Right lobe of liver (tissue), 6 donors: ENCODE measurements around the gene OR10K1. TPM values are rescaled to one million over a fixed set of nuclear protein-coding genes. Genes with fewer than 3 reads are reported as not detected.

Experiments used
- ATAC-seq, 4 donors: fragments of 200-7000 bp; cut with Tn5 transposase; one replicate each; pipeline ENCODE4 v1.9.1; 2020; ENCODE audit warnings: mild to moderate bottlenecking in 4 of 4, moderate library complexity in 4 of 4
- DNase-seq, 3 donors: peaks; one replicate each; pipeline ENCODE4 v3.0.0-alpha.2; 2020
- H3K27ac ChIP-seq, 3 donors: fragments of 200-600 bp; one replicate each; pipeline ENCODE4 v1.8.0; 2022
- H3K27me3 ChIP-seq, 2 donors: fragments of 200-600 bp; one replicate each; pipeline ENCODE4 v1.8.0; 2022
- H3K36me3 ChIP-seq, 4 donors: fragments of 200-600 bp; sonication (generic) in 1 of 4; one replicate each; pipeline versions ENCODE4 v1.5.1 to v1.8.0; 2017 to 2022; ENCODE audit warnings: control low read depth in 1 of 4
- H3K4me1 ChIP-seq, 4 donors: fragments of 200-600 bp; sonication (generic) in 1 of 4; one replicate each; pipeline versions ENCODE4 v1.5.1 to v1.8.0; 2017 to 2022; ENCODE audit warnings: control low read depth in 1 of 4
- H3K4me3 ChIP-seq, 3 donors: fragments of 200-600 bp; one replicate each; pipeline ENCODE4 v1.8.0; 2022
- H3K9me3 ChIP-seq, 4 donors: fragments of 200-600 bp; sonication (generic) in 1 of 4; one replicate each; pipeline versions ENCODE4 v1.5.1 to v1.8.0; 2017 to 2022; ENCODE audit warnings: control low read depth in 1 of 4
- CTCF ChIP-seq, 4 donors: fragments of 200-600 bp in 3 of 4; fragments of 450-650 bp in 1 of 4; IDR thresholded peaks; one replicate each; pipeline versions ENCODE4 v1.5.1 to v1.8.0; 2016 to 2022; ENCODE audit warnings: antibody characterized with exemption in 4 of 4, mild to moderate bottlenecking in 2 of 4
- POLR2A ChIP-seq: fragments of 450-650 bp; IDR thresholded peaks from one replicate; pipeline ENCODE4 v1.6.1; 2017; ENCODE audit warnings: antibody characterized with exemption, mild to moderate bottlenecking
- WGBS: methylation state at CpG from one replicate; pipeline ENCODE4 v1.1.6; 2018; ENCODE audit warnings: low coverage, low lambda C conversion rate; ENCODE audit not compliant: insufficient coverage; ENCODE audit errors: missing lambda C conversion rate; 5-methylcytosine and 5-hydroxymethylcytosine counted together
- intact Hi-C, 2 donors: fragments of 100-400 bp; cut with DNase I; formaldehyde crosslinking; loops; one replicate each; pipeline versions ENCODE4 v1.11.2 to v1.14.1; 2022
- long read RNA-seq: library from polyadenylated mRNA; unstranded; transcript quantifications from one replicate; pipeline ENCODE4 v2.0.0, GENCODE V29; 2019
- total RNA-seq, 6 experiments: library from RNA; depleted of rRNA in 2 of 6; stranded (reverse); fragments of >200 nt in 2 of 6; fragmentation: NEBNext Ultra II Directional in 3 of 6; extraction: Animal tissue kit (Norgen Biotek cat#: 25700) in 3 of 6; gene quantifications; one replicate each; pipeline versions ENCODE4 v1.1.0 to v1.2.4, GENCODE V29; 2016 to 2023
- donor health status: DM: no; HTN: yes; CAD: no.
- donor health status: DM: no; HTN: no; CAD: no.
- donor health status: DM: no; HTN: no; CAD: no.
- donor health status: DM: no; HTN: yes; CAD: no.
- donor health status: DM: no; HTN: yes; CAD: no.

The OR10K1 gene, protein sequence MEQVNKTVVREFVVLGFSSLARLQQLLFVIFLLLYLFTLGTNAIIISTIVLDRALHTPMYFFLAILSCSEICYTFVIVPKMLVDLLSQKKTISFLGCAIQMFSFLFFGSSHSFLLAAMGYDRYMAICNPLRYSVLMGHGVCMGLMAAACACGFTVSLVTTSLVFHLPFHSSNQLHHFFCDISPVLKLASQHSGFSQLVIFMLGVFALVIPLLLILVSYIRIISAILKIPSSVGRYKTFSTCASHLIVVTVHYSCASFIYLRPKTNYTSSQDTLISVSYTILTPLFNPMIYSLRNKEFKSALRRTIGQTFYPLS
- not detected for total RNA-seq
- long read RNA-seq, result 0 reads

DNA sequence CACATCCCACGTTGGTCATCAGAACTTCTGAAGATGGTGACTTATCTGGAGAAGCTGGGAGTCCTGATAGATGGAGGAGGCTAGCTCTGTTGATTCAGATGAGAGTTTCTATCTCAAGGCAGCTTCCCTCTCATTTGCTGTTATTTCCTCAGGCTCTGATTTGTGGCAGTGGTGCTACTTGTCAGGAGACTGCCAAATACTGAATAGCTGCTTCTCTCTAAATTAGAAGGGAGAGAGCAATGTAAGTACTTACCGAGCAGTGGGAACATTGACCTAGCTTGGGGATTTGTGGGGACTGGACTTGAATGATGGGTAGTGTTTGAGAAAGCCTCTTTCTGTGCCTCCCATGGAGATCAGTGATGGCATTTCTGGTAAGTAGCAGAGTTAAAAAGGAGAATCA, at the start of gene OR10K1:
OR10K1 (plus strand) TSS at position 301 of the 400 bp plus-strand sequence. CDS start 3,728 bp downstream, outside the sequence.
- no peaks in the 10 kb centered on the region for H3K9me3 ChIP-seq
- H3K4me3 ChIP-seq, result no peak within 1 kb of the TSS
- intact Hi-C loops, result no loop called here
- H3K36me3 ChIP-seq, result no peaks in the 10 kb centered on the region
- H3K27me3 ChIP-seq, result no peaks in the 10 kb centered on the region
- 29% methylated on average over 2 of the region's 2 CpGs for WGBS
- H3K27ac ChIP-seq, result no peak within 1 kb of the TSS
- no peaks in the 10 kb centered on the region for H3K4me1 ChIP-seq
- no peak for ATAC-seq
- TF ChIP-seq POLR2A (no peak), CTCF (IDR thresholded peaks at IDR 0.05) (no peak)
- no peak for DNase-seq

DNA sequence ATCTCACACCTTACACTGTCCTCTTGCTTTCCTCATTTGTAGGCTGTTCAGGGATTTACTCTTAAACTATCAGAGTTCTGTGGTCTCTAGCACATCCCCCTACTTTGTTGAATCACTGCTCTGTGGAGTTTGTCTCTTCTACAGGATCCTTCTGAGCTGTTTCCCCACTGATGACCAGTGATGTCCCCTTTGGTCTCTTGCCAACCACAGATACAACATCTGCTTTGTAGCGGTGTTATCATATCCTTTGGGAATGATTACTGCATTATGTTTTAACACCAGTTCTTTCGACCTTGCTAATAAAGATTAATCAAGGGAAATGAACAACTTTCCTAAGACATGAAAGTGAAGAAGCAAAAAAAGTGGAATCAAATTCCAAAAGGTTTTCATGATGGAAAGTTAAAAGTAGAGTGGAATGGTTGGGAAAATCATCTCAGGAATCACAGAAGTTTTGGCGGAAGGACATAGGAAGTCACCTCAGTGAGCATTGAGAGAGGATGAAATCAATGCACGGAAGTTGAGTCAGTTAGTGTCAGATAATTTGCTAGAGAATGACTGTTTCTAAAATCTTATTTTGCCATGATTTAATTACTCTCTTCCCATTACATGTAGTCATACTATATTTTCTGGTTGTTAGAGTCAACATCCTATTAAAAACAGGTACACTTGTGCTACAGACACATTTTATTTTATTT, 46.8 kb upstream of the OR10K1 start:
- no peaks in the 10 kb centered on the region for H3K4me1 ChIP-seq
- H3K27me3 ChIP-seq, result no peaks in the 10 kb centered on the region
- H3K4me3 ChIP-seq, result no peak overlapping the region
- H3K27ac ChIP-seq, result no peak overlapping the region
- no peaks in the 10 kb centered on the region for H3K9me3 ChIP-seq
- WGBS, result 59% methylated on average over 4 of the region's 4 CpGs
- ATAC-seq (no peak), DNase-seq (no peak)
- intact Hi-C loops, result no loop called here
- no peaks in the 10 kb centered on the region for H3K36me3 ChIP-seq
- TF ChIP-seq CTCF (IDR thresholded peaks at IDR 0.05) (no peak), POLR2A (no peak)

DNA sequence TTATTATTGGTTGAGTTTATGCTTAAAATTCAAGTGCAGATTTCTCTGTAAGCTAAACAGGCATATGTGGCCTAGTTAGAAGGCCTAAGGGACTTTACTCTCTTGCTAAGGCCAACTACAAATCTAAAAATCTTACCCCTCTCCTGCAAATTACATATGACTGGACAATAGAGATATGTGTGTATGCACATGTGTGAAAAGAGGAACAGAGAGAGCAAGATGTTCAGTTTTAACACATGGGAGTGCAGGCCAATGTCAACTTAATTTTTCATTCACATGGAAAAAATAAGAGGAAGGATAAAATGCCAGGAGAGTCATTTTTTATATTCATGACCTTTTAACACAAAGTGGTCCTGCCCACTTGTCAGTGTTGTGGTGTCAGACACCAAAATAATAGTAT, 44.0 kb upstream of the OR10K1 start:
- Histone ChIP-seq H3K4me3 (no peak overlapping the region), H3K9me3 (no peaks in the 10 kb centered on the region), H3K27ac (no peak overlapping the region), H3K4me1 (no peaks in the 10 kb centered on the region), H3K36me3 (no peaks in the 10 kb centered on the region), H3K27me3 (no peaks in the 10 kb centered on the region)
- DNase-seq (no peak), ATAC-seq (no peak)
- TF ChIP-seq POLR2A, result no peak
- intact Hi-C loops, result no loop called here

DNA sequence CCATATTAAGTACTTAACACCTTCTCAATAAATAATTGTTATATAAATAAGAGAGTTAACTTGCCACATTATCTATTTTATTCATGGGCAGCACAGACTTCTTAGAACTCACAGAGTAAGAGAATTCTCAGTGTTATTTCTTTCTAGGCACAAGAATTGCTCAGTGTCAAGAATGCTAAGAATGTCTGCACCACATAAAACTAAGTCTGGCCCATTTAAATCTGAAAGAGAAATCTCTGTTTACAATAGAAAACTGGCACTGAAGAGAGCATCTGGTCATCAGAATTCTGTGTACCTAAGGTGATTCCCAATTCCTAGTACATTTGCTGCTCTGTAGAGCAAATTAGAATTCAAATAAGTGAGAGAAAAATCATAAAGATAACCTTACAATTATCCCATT, 39.4 kb upstream of the OR10K1 start:
- TF ChIP-seq POLR2A (no peak), CTCF (IDR thresholded peaks at IDR 0.05) (no peak)
- no peak for ATAC-seq

DNA sequence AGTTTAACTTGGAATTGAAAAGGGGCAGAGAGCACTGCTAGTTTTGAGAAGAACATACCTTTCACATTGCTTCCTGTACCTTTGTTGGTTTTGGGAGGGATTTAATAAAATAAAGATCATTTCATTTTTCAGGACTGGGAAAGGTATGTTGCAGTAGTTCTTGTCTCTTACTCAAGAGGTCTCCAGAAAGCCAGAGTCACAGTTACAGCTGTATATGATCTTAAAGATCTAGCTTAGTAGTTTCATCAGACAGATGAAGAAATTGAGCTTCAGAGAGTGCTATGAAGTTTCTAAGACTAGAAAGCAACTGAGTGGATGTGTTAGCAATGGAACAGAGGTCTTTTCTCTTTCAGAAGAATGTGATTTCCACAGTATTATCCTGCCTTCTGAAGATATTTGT, 36.6 kb upstream of the OR10K1 start:
- Histone ChIP-seq H3K27me3 (no peaks in the 10 kb centered on the region), H3K27ac (no peak overlapping the region), H3K36me3 (no peaks in the 10 kb centered on the region), H3K4me3 (no peak overlapping the region), H3K4me1 (no peaks in the 10 kb centered on the region), H3K9me3 (no peaks in the 10 kb centered on the region)
- intact Hi-C loops, result no loop called here
- ATAC-seq (no peak), DNase-seq (no peak)
- no peak for TF ChIP-seq POLR2A
- TF ChIP-seq CTCF (IDR thresholded peaks at IDR 0.05), result no peak

More for the DNA sequence above, 39.4 kb upstream of the OR10K1 start:
- no peak for DNase-seq
- Histone ChIP-seq H3K9me3 (no peaks in the 10 kb centered on the region), H3K4me3 (no peak overlapping the region), H3K27me3 (no peaks in the 10 kb centered on the region), H3K4me1 (no peaks in the 10 kb centered on the region), H3K36me3 (no peaks in the 10 kb centered on the region), H3K27ac (no peak overlapping the region)
- intact Hi-C loops, result no loop called here
